ENCODE results near the gene LILRB2. TPM values are rescaled to one million over a fixed set of nuclear protein-coding genes. Genes with fewer than 3 reads are reported as not detected.
A peak's percentile ranks its signal among the peaks of the same experiment; 100 is the strongest.
"Not testable (repeated sequence)": the region's sequence is repeated elsewhere in the genome, so short reads cannot be mapped to it uniquely, and the experiment has no call there.

Gene LILRB2
- total RNA-seq, 1 experiment from 2014 or later, result not detected

- POLR2A ChIA-PET (ENCODE audit: low non-redundant PET), result no interaction called here
- CTCF ChIA-PET, result no interaction called here
Measured at GRCh38 chr19:54231077-54231931, 49.6 kb downstream of the LILRB2 start.

GRCh38 chr19:54230031-54230430 is 50.9 kb downstream of the LILRB2 start:
- ChIA-PET POLR2A (ENCODE audit: low non-redundant PET) (no interaction called here), CTCF (no interaction called here)
- intact Hi-C loops (cut with micrococcal nuclease; ENCODE audit: unreplicated experiment), result loop anchor here (2.0 kb wide), 1 partner anchor 61 kb away; no protein-coding TSS in a partner anchor
- no TSS peak for BruUV-seq (replicated peaks)
- Histone ChIP-seq H3K4me3 (ENCODE audit: low read depth, low read length, poor library complexity, severe bottlenecking) (no peak overlapping the region), H3K4me1 (ENCODE audit: insufficient read depth, low read length, poor library complexity, severe bottlenecking) (no peaks in the 10 kb centered on the region), H3K27me3 (replicated peaks; ENCODE audit: insufficient read depth, low read depth, low read length, poor library complexity) (peaks cover 21% of the 10 kb centered on the region), H3K27ac (ENCODE audit: low read depth, low read length, poor library complexity, severe bottlenecking) (no peak overlapping the region), H3K36me3 (ENCODE audit: insufficient read depth, low read length, poor library complexity, severe bottlenecking) (no peaks in the 10 kb centered on the region), H3K9me3 (ENCODE audit: low read depth, low read length, poor library complexity, severe bottlenecking) (no peaks in the 10 kb centered on the region)
- no peak for DNase-seq (ENCODE audit: low spot score)
- TF ChIP-seq EZH2 (IDR thresholded peaks at IDR 0.05; ENCODE audit: borderline replicate concordance, low read depth, low read length, poor library complexity, severe bottlenecking), result no peak
- TF ChIP-seq CTCF (conservative IDR thresholded peaks at IDR 0.05; ENCODE audit: low read depth, low read length), result no peak

More at GRCh38 chr19:54231077-54231931, 49.6 kb downstream of the LILRB2 start:
- intact Hi-C loops (cut with micrococcal nuclease; ENCODE audit: unreplicated experiment), result loop anchor here (2.0 kb wide), 1 partner anchor 63 kb away; no protein-coding TSS in a partner anchor
- Histone ChIP-seq H3K27me3 (replicated peaks; ENCODE audit: insufficient read depth, low read depth, low read length, poor library complexity) (peaks cover 24% of the 10 kb centered on the region), H3K36me3 (ENCODE audit: insufficient read depth, low read length, poor library complexity, severe bottlenecking) (no peaks in the 10 kb centered on the region), H3K9me3 (ENCODE audit: low read depth, low read length, poor library complexity, severe bottlenecking) (no peaks in the 10 kb centered on the region), H3K27ac (ENCODE audit: low read depth, low read length, poor library complexity, severe bottlenecking) (no peak overlapping the region), H3K4me1 (ENCODE audit: insufficient read depth, low read length, poor library complexity, severe bottlenecking) (no peaks in the 10 kb centered on the region), H3K4me3 (ENCODE audit: low read depth, low read length, poor library complexity, severe bottlenecking) (no peak overlapping the region)
- peak; percentile 89 for DNase-seq (ENCODE audit: low spot score)
- no TSS peak for BruUV-seq (replicated peaks)
- TF ChIP-seq EZH2 (IDR thresholded peaks at IDR 0.05; ENCODE audit: borderline replicate concordance, low read depth, low read length, poor library complexity, severe bottlenecking) (no peak), CTCF (conservative IDR thresholded peaks at IDR 0.05; ENCODE audit: low read depth, low read length) (peak; percentile 99)

GRCh38 chr19:54229146-54229545 is 51.8 kb downstream of the LILRB2 start:
- no peak overlapping the region for H3K27ac ChIP-seq (ENCODE audit: low read depth, low read length, poor library complexity, severe bottlenecking)
- no peak for TF ChIP-seq EZH2 (IDR thresholded peaks at IDR 0.05; ENCODE audit: borderline replicate concordance, low read depth, low read length, poor library complexity, severe bottlenecking)
- TF ChIP-seq CTCF (conservative IDR thresholded peaks at IDR 0.05; ENCODE audit: low read depth, low read length), result no peak
- DNase-seq (ENCODE audit: low spot score), result no peak
- H3K36me3 ChIP-seq (ENCODE audit: insufficient read depth, low read length, poor library complexity, severe bottlenecking), result no peaks in the 10 kb centered on the region
- intact Hi-C loops (cut with micrococcal nuclease; ENCODE audit: unreplicated experiment), result no loop called here
- H3K4me3 ChIP-seq (ENCODE audit: low read depth, low read length, poor library complexity, severe bottlenecking), result no peak overlapping the region
- CTCF ChIA-PET, result no interaction called here
- peaks cover 17% of the 10 kb centered on the region for H3K27me3 ChIP-seq (replicated peaks; ENCODE audit: insufficient read depth, low read depth, low read length, poor library complexity)
- no TSS peak for BruUV-seq (replicated peaks)
- POLR2A ChIA-PET (ENCODE audit: low non-redundant PET), result no interaction called here
- H3K4me1 ChIP-seq (ENCODE audit: insufficient read depth, low read length, poor library complexity, severe bottlenecking), result no peaks in the 10 kb centered on the region
- no peaks in the 10 kb centered on the region for H3K9me3 ChIP-seq (ENCODE audit: low read depth, low read length, poor library complexity, severe bottlenecking)

GRCh38 chr19:54224619-54225018 is 56.3 kb downstream of the LILRB2 start:
- CTCF ChIA-PET; H3K4me1 ChIP-seq (ENCODE audit: insufficient read depth, low read length, poor library complexity, severe bottlenecking); H3K9me3 ChIP-seq (ENCODE audit: low read depth, low read length, poor library complexity, severe bottlenecking); H3K36me3 ChIP-seq (ENCODE audit: insufficient read depth, low read length, poor library complexity, severe bottlenecking); POLR2A ChIA-PET (ENCODE audit: low non-redundant PET); DNase-seq (ENCODE audit: low spot score); H3K4me3 ChIP-seq (ENCODE audit: low read depth, low read length, poor library complexity, severe bottlenecking); BruUV-seq (replicated peaks); H3K27ac ChIP-seq (ENCODE audit: low read depth, low read length, poor library complexity, severe bottlenecking); intact Hi-C loops (cut with micrococcal nuclease; ENCODE audit: unreplicated experiment): not testable (repeated sequence)
- peaks cover 15% of the 10 kb centered on the region for H3K27me3 ChIP-seq (replicated peaks; ENCODE audit: insufficient read depth, low read depth, low read length, poor library complexity)

- CTCF ChIA-PET; H3K9me3 ChIP-seq (ENCODE audit: low read depth, low read length, poor library complexity, severe bottlenecking); DNase-seq (ENCODE audit: low spot score); POLR2A ChIA-PET (ENCODE audit: low non-redundant PET); H3K4me3 ChIP-seq (ENCODE audit: low read depth, low read length, poor library complexity, severe bottlenecking); H3K4me1 ChIP-seq (ENCODE audit: insufficient read depth, low read length, poor library complexity, severe bottlenecking); BruUV-seq (replicated peaks); H3K36me3 ChIP-seq (ENCODE audit: insufficient read depth, low read length, poor library complexity, severe bottlenecking); H3K27ac ChIP-seq (ENCODE audit: low read depth, low read length, poor library complexity, severe bottlenecking): not testable (repeated sequence)
- intact Hi-C loops (cut with micrococcal nuclease; ENCODE audit: unreplicated experiment), result loop anchor here (2.0 kb wide), 1 partner anchor 15 kb away; no protein-coding TSS in a partner anchor
- H3K27me3 ChIP-seq (replicated peaks; ENCODE audit: insufficient read depth, low read depth, low read length, poor library complexity), result peaks cover 10% of the 10 kb centered on the region
Measured at GRCh38 chr19:54223937-54224281, 57.0 kb downstream of the LILRB2 start.
